Fibroblast of the aortic adventitia (primary cell): ENCODE results near the gene C17orf114. TPM values are rescaled to one million over a fixed set of nuclear protein-coding genes. Genes with fewer than 3 reads are reported as not detected.

Experiments
- DNase-seq: peaks from one replicate; pipeline ENCODE4 v3.0.0-alpha.2; 2010; ENCODE audit warnings: low read depth
- H3K4me3 ChIP-seq: 2 replicates; pipeline ENCODE4 v1.5.1; 2011; ENCODE audit warnings: low read depth, mild to moderate bottlenecking, control low read depth, low read length, moderate library complexity
- CTCF ChIP-seq: IDR thresholded peaks from 2 replicates; pipeline ENCODE4 v1.5.1; 2011; ENCODE audit warnings: mild to moderate bottlenecking, low read length, control low read depth, inconsistent platforms; ENCODE audit not compliant: insufficient read depth
- total RNA-seq: library from RNA; depleted of rRNA; stranded (reverse); fragments of >200 nt; gene quantifications from 2 replicates; pipeline ENCODE4 v1.2.3, GENCODE V29; 2012; ENCODE audit warnings: low replicate concordance

The C17orf114 gene

DNA sequence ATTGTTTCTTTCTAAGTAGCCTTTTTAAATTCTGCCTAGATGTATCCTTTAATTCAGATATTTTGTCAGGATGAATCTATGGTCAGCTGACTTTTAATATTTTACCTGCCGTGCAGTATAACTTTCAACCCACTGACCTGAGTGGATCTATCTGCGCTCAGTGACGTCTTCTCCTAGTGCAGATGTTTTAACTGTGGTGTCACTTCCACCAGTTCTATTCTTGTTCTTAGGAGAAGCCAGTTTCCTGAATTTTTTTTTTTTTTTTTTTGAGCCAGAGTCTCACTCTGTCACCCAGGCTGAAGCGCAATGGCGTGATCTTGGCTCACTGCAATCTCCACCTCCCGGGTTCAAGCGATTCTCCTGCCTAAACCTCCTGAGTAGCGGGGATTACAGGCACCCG lies 35.4 kb downstream of the C17orf114 start:
- H3K4me3 ChIP-seq: no peak overlapping the region
- no peak for TF ChIP-seq CTCF
- no peak for DNase-seq

GRCh38 chr17:4766201-4766600 lies 35.9 kb downstream of the C17orf114 start:
- H3K4me3 ChIP-seq: no peak overlapping the region
- DNase-seq: no peak
- no peak for TF ChIP-seq CTCF

- no peak for TF ChIP-seq CTCF
- H3K4me3 ChIP-seq: no peak overlapping the region
- no peak for DNase-seq
Measured at GRCh38 chr17:4764595-4764994, 37.5 kb downstream of the C17orf114 start.

DNA sequence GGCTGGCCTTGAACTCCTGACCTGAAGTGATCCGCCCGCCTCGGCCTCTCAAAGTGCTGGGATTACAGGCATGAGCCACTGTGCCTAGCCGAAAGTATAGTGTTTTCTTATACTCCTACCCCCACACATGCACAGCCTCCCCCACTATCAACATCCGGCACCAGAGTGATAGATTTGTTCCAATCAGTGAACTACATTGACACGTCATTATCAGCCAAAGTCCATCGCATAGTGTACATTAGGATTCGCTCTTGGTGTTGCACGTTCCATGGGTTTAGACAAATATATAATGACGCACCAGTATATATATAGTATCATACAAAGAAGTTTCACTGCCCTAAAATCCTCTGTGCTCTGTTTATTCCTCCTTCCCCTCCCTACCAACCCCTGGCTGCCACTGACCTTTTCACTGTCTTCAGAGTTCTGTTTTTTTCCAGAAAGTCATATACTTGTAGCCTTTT lies 42.3 kb downstream of the C17orf114 start:
- TF ChIP-seq CTCF: no peak
- DNase-seq: no peak
- no peak overlapping the region for H3K4me3 ChIP-seq

- no peak for TF ChIP-seq CTCF
- DNase-seq: no peak
- no peak overlapping the region for H3K4me3 ChIP-seq
Measured at GRCh38 chr17:4753392-4753791, 48.7 kb downstream of the C17orf114 start.

- DNase-seq: peak; percentile 14
- no peak for TF ChIP-seq CTCF
- H3K4me3 ChIP-seq: no peak overlapping the region
Measured at GRCh38 chr17:4751932-4752331, 50.2 kb downstream of the C17orf114 start.

Other genes starting within 250 kb of the C17orf114 start
- 51.0 and 55.8 TPM in 2 replicates for gene MYBBP1A, start 246.9 kb downstream of the C17orf114 start, total RNA-seq
- not detected in 2 replicates for gene GGT6, start 241.8 kb downstream of the C17orf114 start, total RNA-seq
- 0.16 TPM in 1 of 2 replicates, not detected in the other for gene SMTNL2, start 217.8 kb downstream of the C17orf114 start, total RNA-seq
- gene ALOX15, start 160.7 kb downstream of the C17orf114 start, total RNA-seq: 0.98 TPM in 1 of 2 replicates, not detected in the other
- gene PELP1, start 98.2 kb downstream of the C17orf114 start, total RNA-seq: 31.7 and 35.1 TPM in 2 replicates
- 8.9 and 13.3 TPM in 2 replicates for gene ARRB2, start 91.7 kb downstream of the C17orf114 start, total RNA-seq
- gene MED11, start 70.9 kb downstream of the C17orf114 start, total RNA-seq: 12.4 and 14.1 TPM in 2 replicates
- gene ZMYND15, start 62.5 kb downstream of the C17orf114 start, total RNA-seq: 0.18 TPM in 1 of 2 replicates, not detected in the other
- gene CXCL16, start 62.4 kb downstream of the C17orf114 start, total RNA-seq: 2.6 TPM in 2 replicates
- gene TM4SF5, start 30.4 kb downstream of the C17orf114 start, total RNA-seq: not detected in 2 replicates
- 0.27 and 4.9 TPM in 2 replicates for gene VMO1, start 16.0 kb downstream of the C17orf114 start, total RNA-seq
- not detected in 2 replicates for gene GLTPD2, start 13.4 kb downstream of the C17orf114 start, total RNA-seq
- gene PSMB6, start 6.2 kb downstream of the C17orf114 start, total RNA-seq: 97.2 and 134 TPM in 2 replicates
- gene PLD2, start 4.8 kb upstream of the C17orf114 start, total RNA-seq: 14.4 and 18.4 TPM in 2 replicates
- 38.4 and 48.5 TPM in 2 replicates for gene MINK1, start 31.0 kb upstream of the C17orf114 start, total RNA-seq
- 3.8 and 4.5 TPM in 2 replicates for gene C17orf107, start 97.2 kb upstream of the C17orf114 start, total RNA-seq
- gene CHRNE, start 100.8 kb upstream of the C17orf114 start, total RNA-seq: 0.33 and 4.9 TPM in 2 replicates
- gene GP1BA, start 129.9 kb upstream of the C17orf114 start, total RNA-seq: not detected in 2 replicates
- 28.3 and 49.9 TPM in 2 replicates for gene SLC25A11, start 137.7 kb upstream of the C17orf114 start, total RNA-seq
- 17.2 and 26.4 TPM in 2 replicates for gene RNF167, start 137.9 kb upstream of the C17orf114 start, total RNA-seq
- 507 and 514 TPM in 2 replicates for gene PFN1, start 146.2 kb upstream of the C17orf114 start, total RNA-seq
- 2.8 and 4.7 TPM in 2 replicates for gene ENO3, start 148.8 kb upstream of the C17orf114 start, total RNA-seq
- gene SPAG7, start 165.5 kb upstream of the C17orf114 start, total RNA-seq: 29.2 and 59.5 TPM in 2 replicates
- gene CAMTA2, start 185.3 kb upstream of the C17orf114 start, total RNA-seq: 12.1 and 21.1 TPM in 2 replicates
- gene INCA1, start 195.2 kb upstream of the C17orf114 start, total RNA-seq: 0.36 TPM in 1 of 2 replicates, not detected in the other
- 59.5 and 142 TPM in 2 replicates for gene KIF1C, start 195.6 kb upstream of the C17orf114 start, total RNA-seq
- 0.09 and 0.25 TPM in 2 replicates for gene SLC52A1, start 233.1 kb upstream of the C17orf114 start, total RNA-seq